Anterior cingulate cortex (tissue), 58 donors: ENCODE data around the gene NPAS3.

Experiments
- DNase-seq, 58 donors: peaks; one replicate each; lab custom pipeline; 2025; lab: John Stamatoyannopoulos, UW

NPAS3 gene

DNA sequence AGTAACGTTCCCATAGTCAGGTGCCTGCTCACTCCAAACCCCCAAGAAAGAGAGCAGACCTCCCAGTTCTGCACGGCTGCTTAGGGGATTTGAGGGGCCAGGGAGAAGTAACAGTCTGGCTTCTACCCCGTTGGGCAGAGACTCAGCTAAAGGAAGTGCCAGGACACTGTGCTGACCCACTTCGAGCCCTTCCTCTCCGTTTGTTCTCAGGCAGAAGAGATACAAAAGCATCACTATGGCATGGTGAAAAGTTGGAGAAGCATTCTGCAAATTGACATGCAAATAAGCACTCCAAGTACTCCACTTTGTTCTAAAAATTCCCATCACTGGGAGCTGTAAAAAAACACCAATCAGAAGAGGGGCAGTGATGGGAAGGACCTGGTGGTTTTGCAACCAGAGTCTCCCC is 773.1 kb downstream of the NPAS3 start:
- DNase-seq = peak in 46 of 58 donors; percentile 2 to 87 (median 56)

DNA sequence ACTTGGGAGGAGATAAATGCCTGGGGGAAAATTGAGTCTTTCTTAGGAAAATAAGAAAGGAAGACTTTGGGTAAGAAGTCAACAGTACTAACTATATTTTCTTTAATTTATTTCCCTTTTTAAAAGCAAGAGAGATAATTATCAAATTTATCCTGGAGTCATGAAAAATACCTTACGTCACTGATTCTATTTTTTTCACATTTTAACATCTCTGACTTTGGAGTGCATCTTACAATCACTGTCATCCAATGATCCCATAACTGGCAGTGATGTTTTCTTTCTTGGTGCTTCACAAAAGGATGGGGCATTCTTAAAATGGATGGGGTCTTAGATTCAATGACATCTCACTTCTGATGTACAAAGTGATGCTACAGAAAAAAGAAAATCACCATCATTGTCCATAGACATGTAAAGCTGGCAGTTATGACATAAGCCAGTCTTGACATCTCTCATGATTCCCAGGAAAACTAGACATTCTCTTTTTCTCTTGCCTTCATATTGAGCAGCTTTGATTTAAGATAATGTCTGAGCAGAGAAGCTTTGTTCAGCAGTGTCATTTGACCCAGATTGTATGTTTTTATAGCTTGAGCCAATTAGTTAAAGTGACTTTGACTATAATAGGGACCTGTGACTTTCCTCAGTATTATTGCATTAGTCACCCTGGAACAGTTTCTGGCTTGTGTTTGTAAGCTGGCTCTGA is 776.0 kb downstream of the NPAS3 start:
- DNase-seq = no peak

DNA sequence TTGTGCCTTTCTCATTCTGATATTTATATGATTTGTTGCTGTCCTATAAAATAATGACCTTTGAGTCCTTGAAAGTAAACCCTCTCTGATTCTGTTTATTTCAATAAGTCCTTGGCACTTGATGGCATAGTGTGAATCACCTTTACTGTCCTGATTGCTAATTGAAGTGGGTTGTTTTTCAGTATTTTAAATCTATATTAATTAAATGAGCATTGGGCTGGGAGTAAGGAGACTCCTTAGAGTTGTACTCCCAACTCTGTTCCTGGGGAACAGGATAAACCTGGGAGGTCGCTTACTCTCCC is 776.5 kb downstream of the NPAS3 start:
- no peak for DNase-seq

DNA sequence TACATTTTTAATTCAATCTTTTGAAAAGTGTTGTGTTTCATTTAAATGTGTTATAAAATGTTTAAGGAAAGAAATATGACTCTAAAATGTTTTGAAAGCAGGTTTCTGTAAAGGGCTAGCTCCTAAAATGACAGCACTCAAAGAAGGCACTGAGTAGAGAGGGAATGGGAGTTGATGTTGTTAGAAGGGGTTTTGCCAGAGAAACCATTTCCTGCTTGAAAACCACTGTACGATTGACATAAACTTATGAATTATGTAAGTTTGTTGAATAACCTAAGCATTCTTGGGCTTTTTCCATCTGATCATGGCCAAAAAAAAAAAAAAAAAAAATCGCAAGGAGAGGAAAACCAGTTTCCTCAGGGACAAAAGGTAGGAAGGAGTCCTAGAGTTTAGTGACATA is 778.2 kb downstream of the NPAS3 start:
- no peak for DNase-seq

DNA sequence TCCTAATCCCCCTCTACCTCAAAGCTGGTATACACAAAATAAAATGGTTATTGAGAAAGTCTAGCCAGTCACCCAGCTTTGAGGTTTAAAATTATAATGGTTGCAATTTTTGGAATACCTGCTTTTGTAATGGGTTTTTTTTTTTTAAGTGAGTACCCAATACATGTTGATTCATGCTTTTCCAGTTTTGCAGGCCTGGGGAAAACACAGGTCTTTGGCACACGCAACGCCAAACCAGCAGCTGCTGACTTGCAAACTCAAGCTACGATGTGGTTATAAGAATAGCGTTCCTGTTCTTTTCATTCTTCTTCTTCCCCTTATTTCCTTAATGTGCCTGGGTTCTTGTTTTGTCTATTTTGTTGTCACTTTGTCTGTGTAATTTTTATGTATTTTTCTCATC is 779.2 kb downstream of the NPAS3 start:
- DNase-seq = no peak

DNA sequence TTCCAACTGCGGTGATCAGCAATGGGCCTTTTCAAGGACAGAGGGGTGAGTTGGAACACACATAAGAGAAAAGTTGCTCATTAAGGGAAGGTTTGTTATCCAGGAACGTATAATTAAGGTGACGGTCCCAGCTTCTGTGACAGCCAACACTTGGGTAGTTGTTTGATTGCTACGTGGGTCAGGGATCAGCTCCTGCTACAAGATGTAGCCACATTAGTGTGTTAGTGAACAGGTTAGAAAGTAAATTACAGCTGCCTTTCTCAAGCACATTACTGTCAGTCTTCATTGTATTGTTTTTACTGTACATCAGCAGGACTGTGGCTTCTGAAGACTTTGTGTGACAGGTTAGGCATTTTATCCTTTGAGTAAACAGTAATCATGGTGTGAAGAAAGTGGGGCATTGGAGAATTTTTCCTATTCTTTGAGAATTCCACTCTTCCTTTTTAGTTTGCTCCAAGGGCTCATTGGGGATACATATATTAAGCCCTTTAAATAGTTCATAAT is 781.7 kb downstream of the NPAS3 start:
- DNase-seq = no peak

DNA sequence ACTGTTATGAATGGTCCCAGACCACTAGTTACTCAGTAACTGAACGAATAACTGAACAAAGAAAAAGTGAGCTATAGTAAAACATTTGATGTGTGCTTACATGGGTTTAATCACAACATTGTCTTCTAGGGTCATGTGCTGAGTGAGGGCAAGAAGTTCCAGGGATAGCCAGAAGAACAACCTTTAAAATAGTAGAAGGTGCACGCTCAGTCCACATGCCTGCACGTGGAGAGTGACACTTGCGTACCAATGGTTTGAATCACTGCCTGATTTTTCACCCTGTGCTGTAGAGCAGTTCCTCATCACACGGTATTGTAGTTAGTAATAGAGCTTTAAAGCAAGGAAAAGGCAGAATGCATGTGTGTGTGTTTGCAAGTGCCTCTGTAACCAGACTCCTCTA is 788.0 kb downstream of the NPAS3 start:
- no peak for DNase-seq

DNA sequence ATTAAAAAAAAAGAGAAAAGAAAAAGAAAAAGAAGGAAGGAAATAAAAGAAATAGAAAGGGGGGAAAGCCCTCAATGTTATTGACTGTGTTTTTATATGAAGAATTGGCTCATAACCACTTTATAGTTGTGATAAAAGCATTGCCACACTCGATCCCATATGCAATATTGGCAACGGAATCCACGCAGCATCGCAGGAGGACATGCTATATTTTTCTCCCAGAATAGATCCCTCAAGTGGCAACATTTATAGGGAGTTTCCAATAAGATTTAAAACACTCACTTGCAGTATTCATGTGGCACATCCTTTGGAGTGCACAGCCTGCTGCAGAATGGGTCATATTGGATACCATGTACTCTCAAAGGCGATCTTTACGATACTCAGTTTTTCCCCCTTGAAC is 788.9 kb downstream of the NPAS3 start:
- no peak for DNase-seq

DNA sequence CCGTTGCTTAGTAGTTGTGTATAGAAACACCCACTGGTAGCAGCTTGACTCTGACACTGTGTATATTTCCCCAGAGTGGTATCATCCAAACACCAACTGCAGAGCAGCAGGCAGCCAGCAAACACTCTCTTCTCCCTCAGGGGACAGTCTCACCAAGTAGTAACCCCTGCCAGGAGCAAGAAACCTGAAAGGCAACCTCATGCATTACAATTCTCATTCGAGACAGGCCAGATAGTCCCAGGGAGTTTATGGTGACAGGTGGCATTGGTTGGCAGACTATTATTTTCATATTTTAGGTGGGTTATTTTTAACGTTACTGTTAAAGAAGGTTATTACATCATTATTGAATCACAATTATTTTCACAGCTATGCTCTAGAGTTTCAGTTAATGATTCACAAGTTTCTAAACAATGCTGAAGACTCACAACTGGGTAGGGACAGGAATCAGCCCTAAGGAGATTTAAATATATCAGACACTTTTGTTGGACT is 789.4 kb downstream of the NPAS3 start:
- DNase-seq = no peak

DNA sequence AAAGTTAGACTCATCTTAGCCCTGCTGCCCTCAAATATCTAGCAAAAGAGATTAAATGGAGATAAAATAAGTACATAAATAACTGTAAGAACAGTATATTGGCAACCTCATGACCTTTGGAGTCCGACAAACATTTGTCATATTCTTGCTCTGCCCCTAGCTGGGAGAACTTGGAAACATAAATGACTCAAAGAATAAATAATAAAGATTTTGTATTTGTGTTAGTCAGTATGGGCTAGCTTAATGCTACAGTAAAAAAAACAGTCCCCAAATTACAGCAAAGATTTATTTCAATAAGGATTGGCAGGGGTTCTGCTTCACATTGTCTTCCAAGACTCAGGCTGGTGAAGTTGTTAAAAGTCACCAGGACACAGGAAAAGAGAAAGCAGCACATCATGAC is 791.5 kb downstream of the NPAS3 start:
- DNase-seq = no peak

DNA sequence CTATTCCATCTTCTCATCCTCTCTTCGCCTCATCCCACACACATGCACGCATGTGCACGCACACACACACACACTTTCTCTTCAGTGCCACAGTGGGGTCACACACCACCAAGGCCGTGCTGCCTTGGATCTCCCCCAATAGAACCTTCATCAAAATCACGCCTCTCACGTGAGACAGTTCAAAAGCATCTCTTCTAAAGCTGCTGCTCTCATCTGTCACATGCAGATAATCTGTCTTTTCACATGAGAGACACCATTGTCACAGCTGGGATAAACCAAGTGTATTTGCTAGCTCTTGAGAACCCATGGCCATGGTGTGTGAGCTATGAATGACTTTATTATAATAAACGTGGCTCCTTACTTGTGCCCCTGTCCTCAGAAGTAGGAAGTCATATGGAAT is 793.5 kb downstream of the NPAS3 start:
- DNase-seq = no peak

DNA sequence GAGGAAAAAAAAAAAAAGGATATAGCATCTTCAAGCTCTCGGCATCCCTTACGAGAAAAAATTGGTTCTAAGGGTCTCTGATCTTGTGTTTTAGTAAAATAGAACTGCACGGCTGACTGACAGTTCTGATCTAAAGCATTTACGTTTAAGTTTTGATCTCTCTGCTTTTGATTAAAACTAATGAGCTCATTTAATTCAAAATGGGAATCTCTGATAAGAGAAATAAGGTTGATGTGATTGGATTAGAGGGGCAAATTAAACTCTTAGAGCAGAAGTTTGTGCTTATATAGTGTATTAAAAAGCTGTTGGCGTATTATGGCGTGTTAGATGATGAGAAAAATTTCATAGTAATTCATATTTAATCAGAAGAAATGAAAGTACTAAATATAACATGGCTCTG is 794.6 kb downstream of the NPAS3 start:
- no peak for DNase-seq

DNA sequence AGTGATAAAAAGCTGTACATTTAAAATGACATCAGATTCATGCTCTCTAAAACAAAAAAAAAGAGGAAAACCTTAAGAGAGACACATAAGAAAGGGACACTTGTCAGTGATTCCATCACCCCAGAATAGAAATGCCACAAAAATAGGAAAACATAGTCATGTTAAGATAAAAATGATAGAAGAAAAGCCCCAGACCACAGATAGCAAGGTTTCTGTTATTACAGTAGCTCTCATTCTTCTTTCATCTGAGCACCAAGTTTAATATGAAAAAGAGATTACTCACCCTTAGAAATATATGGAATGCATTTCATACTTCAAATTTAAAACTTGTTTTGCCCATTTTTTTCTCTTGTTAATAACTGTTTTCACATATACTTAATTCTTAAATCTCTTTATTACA is 795.0 kb downstream of the NPAS3 start:
- no peak for DNase-seq

DNA sequence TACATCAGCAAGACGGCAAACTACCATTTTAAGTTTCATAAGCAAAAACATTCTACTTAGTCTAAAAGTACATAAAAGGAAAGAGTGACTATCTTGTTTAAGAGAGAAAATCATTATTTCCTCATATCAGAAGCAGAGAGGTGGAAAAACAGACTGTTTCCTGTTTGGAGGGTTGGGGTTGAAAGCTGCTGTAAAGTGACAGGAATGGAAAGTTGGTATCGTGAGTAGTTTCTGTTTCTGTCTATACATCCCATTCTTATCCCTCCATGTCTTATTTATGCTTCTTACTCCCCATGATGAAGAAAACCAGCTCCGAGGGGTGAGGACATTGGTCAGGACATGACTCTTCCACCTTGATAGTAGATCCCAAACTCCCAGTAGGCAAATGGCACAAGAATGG is 795.7 kb downstream of the NPAS3 start:
- no peak for DNase-seq

DNA sequence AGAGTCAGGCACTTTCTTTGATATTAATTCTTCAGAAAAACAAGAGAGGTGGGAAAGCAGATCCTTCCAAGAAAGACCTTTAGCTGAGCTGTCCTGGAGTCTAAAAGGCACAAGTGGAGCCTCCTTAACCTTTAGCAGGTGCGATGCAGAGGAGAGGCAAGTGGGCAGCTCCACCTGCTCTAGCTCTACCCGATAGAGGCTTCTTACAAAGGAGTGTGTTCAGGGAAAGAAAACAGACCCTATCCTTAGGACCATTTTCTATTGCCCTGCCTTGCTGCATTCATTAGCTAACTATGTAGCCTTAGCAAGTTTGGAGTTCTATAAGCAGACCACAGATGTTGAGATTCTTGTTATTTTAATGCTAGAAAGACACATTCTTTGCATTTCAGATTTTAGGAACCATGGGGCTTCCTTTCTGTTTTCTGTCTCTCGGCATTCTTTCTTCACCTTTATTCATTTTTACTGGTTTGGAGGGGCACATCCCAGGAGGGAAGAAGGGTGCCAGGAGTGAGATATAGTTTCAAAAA is 797.7 kb downstream of the NPAS3 start:
- no peak for DNase-seq

DNA sequence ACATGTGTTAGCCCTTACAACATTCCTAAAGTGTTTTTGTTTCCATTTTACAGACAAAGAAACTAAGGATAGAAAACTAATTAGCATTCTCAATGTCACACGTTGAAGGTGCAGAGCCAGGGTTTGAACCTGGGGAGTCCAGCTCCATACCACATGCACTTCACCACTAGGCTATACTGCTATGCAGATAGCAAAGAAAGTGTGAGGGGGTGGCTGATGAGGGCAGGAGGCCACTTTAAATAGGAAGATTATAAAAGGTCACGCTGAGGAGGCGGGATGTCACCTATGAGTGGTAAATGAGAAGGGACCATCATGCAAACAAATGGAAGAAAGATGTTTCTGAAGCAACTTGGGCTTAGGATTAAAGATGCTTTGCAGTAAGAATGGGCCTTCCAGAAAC is 798.3 kb downstream of the NPAS3 start:
- DNase-seq = no peak

DNA sequence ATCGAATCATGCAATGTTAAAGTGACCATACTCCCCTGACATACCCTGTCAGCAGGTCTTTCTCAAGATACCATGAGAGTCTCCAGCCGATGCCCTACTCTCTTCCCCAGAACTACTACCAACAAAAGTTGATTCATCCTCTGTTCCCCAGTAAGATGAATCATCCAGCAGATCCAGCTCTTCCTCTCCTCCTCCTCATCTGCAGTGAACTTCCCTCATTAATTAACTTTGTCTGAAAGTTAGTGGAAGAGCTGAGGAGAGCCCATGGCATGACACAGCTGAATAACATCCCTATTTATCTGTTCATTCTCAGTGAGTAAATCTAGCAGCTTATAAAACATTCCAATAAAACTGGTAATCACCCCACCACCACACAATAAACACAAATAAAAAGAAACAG is 798.8 kb downstream of the NPAS3 start:
- no peak for DNase-seq

DNA sequence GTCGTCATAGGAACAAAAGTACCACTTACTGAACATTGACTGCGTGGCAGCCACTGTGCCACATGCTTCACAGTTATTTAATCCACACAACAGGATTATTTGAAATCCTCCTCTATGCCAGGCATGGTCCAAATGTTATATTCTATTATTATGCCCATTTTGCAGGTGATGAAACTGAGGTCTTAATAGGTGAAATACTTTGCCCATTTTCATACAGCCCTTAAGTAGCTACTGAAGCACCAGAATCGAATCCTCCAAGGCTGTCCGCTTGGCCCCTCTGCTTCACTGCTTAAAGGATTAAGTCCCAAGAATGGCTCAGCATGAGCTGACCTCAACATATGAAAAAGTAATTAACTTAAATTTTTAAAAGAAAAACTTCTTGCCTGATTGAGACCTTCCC is 799.4 kb downstream of the NPAS3 start:
- no peak for DNase-seq

DNA sequence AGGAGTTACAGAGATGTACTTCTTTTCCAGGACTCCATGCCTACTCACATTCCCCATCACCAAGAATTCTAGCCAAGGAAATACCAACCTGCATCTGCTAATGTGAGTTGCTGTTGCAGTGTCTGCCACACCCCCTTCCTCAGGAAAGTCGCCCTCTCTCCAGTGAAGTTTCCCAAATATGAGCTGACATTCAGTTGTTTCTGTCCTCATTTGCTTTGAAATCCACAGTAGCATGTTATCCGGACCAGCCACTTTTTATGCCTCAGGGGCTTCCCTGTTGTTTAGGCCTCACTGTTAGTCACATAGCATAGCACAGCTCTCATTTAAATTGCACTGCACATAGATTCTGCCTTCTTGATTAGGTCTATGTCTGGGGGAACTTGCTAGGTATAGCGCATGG is 799.8 kb downstream of the NPAS3 start:
- DNase-seq = no peak

DNA sequence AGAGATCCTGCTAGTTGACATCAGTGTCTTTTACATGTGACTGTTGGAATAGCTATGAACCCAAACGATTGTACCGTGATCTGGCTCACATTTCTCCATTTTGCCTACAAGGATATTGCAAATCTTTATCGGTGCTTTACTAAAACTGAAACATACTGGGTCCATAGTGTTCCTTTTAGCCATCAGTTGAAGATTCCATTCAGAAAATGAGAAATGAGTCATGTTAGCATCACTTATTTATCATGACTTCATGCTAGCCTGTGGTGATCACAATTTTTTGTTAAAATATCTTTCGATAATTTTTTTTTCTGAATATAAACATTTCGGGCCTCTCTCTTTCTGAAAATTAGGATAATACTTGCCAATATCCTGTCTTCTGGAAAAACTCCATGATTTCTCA is 801.9 kb downstream of the NPAS3 start:
- DNase-seq = no peak

DNA sequence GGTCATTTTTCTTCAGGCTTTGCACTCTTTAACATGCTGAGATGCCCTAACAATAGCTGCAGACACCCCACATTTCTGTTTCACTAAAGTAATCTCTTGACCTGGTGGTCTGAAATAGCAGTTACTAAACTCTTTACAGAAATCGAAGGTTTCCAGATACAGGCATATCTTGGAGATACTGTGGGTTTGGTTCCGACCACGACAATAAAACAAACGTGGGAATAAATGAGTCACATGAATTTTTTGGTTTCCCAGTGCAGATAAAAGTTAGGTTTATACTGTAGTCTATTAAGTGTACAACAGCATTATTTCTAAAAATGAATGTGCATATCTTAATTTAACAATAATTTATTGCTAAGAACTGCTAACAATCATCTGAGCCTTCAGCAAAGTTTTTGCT is 803.5 kb downstream of the NPAS3 start:
- no peak for DNase-seq

DNA sequence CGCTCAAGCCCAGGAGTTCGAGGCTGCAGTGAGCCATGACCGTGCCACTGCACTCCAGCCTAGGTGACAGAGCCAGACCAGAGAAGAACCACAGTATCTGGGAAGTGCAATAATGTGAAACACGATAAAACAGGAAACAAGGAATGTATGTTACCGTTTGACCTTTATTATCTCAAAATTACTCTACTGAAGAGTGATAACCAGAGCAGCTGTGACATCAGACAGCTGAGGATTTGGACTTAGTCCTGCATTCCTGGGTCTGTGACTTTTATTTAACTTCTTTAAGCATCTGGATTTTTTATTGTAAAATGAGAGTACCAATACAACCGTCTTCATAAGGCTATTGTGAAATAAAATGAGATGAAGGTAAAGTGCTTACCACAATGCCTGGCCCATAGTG is 806.5 kb downstream of the NPAS3 start:
- DNase-seq = no peak

DNA sequence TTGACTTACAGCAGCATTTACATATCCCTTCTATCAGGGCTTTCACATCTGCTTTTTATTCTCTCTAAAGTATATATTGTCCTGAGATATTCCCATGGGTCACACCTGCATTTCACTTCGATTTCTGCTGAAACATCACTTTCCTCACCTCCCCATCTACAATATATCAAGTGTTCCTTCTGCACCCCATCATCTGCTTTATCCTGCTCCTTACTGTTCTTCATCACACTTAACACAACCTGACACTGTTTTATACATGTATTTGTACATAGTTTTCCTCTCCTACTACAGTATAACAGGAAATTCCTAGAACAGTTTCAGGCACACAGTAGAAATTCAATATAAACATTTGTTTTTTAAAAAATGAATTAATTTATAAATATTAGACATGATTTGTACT is 809.1 kb downstream of the NPAS3 start:
- DNase-seq = no peak
